ENCODE measurements around the gene CTIF.

DNA sequence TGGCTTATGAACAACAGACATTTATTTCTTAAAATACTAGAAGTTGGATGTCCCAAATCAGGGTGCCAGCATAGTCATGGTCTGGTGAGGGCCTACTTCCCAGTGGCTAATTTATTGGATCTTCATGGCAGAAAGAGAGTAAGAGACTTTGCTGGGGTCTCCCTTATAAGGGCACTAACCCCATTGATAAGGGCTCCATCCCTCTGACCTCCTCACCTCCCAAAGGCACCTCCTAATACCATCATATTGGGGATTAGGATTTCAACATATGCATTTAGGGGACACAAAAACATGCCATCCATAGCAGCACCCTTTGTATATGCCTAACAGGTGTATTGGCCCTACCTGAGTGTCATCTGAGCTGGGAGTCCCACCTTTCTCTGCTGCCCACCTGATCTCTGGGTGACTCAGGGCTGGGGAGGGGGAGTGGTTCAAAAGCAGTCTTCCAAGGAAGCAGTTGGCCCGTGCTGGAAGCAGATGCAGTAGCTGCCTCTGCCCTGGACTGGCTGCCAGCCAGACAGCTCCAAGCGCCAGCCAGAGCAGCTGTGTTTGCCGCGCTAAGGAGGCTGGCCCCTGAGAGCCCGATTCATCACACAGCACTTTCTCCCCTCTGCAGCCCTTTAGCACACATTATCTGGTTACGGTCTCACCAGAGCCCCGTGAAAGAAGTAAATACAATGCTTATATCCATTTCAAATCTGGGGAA is 327.4 kb downstream of the CTIF start:
- TF ChIP-seq EZH2 (IDR thresholded peaks at IDR 0.05) (no peak), POLR2AphosphoS5 (IDR thresholded peaks at IDR 0.05; ENCODE audit: borderline replicate concordance, low read depth, low read length) (no peak)
